ENCODE results near the gene CRTAC1.
"Not testable (repeated sequence)": the region's sequence is repeated elsewhere in the genome, so short reads cannot be mapped to it uniquely, and the experiment has no call there.

The CRTAC1 gene

GRCh38 chr10:97861097-97861750, 169.2 kb downstream of the CRTAC1 start:
- no peak overlapping the region for H3K9ac ChIP-seq (ENCODE audit: low read length)
- H3K4me3 ChIP-seq (ENCODE audit: low read length): no peak overlapping the region
- no peaks in the 10 kb centered on the region for H3K27me3 ChIP-seq (ENCODE audit: control insufficient read depth, insufficient read depth, low read length)
- H3K9me3 ChIP-seq (ENCODE audit: control insufficient read depth, low read depth, low read length): no peaks in the 10 kb centered on the region
- H3K36me3 ChIP-seq (ENCODE audit: control insufficient read depth, low read depth, low read length): no peaks in the 10 kb centered on the region
- H3K27ac ChIP-seq (ENCODE audit: low read length): no peak overlapping the region
- H3K4me1 ChIP-seq (ENCODE audit: control insufficient read depth, low read depth, low read length): peaks cover 18% of the 10 kb centered on the region

- H3K27me3 ChIP-seq (ENCODE audit: control insufficient read depth, insufficient read depth, low read length): peaks cover 5% of the 10 kb centered on the region
- no peaks in the 10 kb centered on the region for H3K9me3 ChIP-seq (ENCODE audit: control insufficient read depth, low read depth, low read length)
- no peak overlapping the region for H3K27ac ChIP-seq (ENCODE audit: low read length)
- no peak overlapping the region for H3K9ac ChIP-seq (ENCODE audit: low read length)
- no peak overlapping the region for H3K4me3 ChIP-seq (ENCODE audit: low read length)
- H3K4me1 ChIP-seq (ENCODE audit: control insufficient read depth, low read depth, low read length): peaks cover 18% of the 10 kb centered on the region
- no peaks in the 10 kb centered on the region for H3K36me3 ChIP-seq (ENCODE audit: control insufficient read depth, low read depth, low read length)
Observed at GRCh38 chr10:97858001-97858439, 172.4 kb downstream of the CRTAC1 start.

GRCh38 chr10:97854743-97855142, 175.7 kb downstream of the CRTAC1 start:
- Histone ChIP-seq H3K27ac (ENCODE audit: low read length) (no peak overlapping the region), H3K4me1 (ENCODE audit: control insufficient read depth, low read depth, low read length) (peaks cover 5% of the 10 kb centered on the region), H3K27me3 (ENCODE audit: control insufficient read depth, insufficient read depth, low read length) (peaks cover 32% of the 10 kb centered on the region), H3K36me3 (ENCODE audit: control insufficient read depth, low read depth, low read length) (no peaks in the 10 kb centered on the region), H3K9me3 (ENCODE audit: control insufficient read depth, low read depth, low read length) (no peaks in the 10 kb centered on the region), H3K4me3 (ENCODE audit: low read length) (no peak overlapping the region), H3K9ac (ENCODE audit: low read length) (no peak overlapping the region)

GRCh38 chr10:97852840-97853405, 177.5 kb downstream of the CRTAC1 start:
- Histone ChIP-seq H3K36me3 (ENCODE audit: control insufficient read depth, low read depth, low read length) (no peaks in the 10 kb centered on the region), H3K4me1 (ENCODE audit: control insufficient read depth, low read depth, low read length) (peaks cover 5% of the 10 kb centered on the region), H3K9me3 (ENCODE audit: control insufficient read depth, low read depth, low read length) (no peaks in the 10 kb centered on the region), H3K9ac (ENCODE audit: low read length) (no peak overlapping the region), H3K4me3 (ENCODE audit: low read length) (no peak overlapping the region), H3K27me3 (ENCODE audit: control insufficient read depth, insufficient read depth, low read length) (peaks cover 41% of the 10 kb centered on the region), H3K27ac (ENCODE audit: low read length) (no peak overlapping the region)

GRCh38 chr10:97852277-97852676, 178.1 kb downstream of the CRTAC1 start:
- Histone ChIP-seq H3K9ac (ENCODE audit: low read length) (no peak overlapping the region), H3K4me3 (ENCODE audit: low read length) (no peak overlapping the region), H3K36me3 (ENCODE audit: control insufficient read depth, low read depth, low read length) (no peaks in the 10 kb centered on the region), H3K4me1 (ENCODE audit: control insufficient read depth, low read depth, low read length) (peaks cover 5% of the 10 kb centered on the region), H3K27ac (ENCODE audit: low read length) (no peak overlapping the region), H3K27me3 (ENCODE audit: control insufficient read depth, insufficient read depth, low read length) (peaks cover 41% of the 10 kb centered on the region), H3K9me3 (ENCODE audit: control insufficient read depth, low read depth, low read length) (no peaks in the 10 kb centered on the region)

GRCh38 chr10:97851341-97852001, 178.9 kb downstream of the CRTAC1 start:
- H3K36me3 ChIP-seq (ENCODE audit: control insufficient read depth, low read depth, low read length): no peaks in the 10 kb centered on the region
- H3K9me3 ChIP-seq (ENCODE audit: control insufficient read depth, low read depth, low read length): no peaks in the 10 kb centered on the region
- H3K27ac ChIP-seq (ENCODE audit: low read length): no peak overlapping the region
- H3K27me3 ChIP-seq (ENCODE audit: control insufficient read depth, insufficient read depth, low read length): peaks cover 45% of the 10 kb centered on the region
- H3K4me1 ChIP-seq (ENCODE audit: control insufficient read depth, low read depth, low read length): peaks cover 5% of the 10 kb centered on the region
- no peak overlapping the region for H3K4me3 ChIP-seq (ENCODE audit: low read length)
- no peak overlapping the region for H3K9ac ChIP-seq (ENCODE audit: low read length)

- Histone ChIP-seq H3K4me3 (ENCODE audit: low read length) (peak overlapping the region; percentile 49), H3K9me3 (ENCODE audit: control insufficient read depth, low read depth, low read length) (no peaks in the 10 kb centered on the region), H3K4me1 (ENCODE audit: control insufficient read depth, low read depth, low read length) (peaks cover 5% of the 10 kb centered on the region), H3K27ac (ENCODE audit: low read length) (no peak overlapping the region), H3K27me3 (ENCODE audit: control insufficient read depth, insufficient read depth, low read length) (peaks cover 47% of the 10 kb centered on the region), H3K36me3 (ENCODE audit: control insufficient read depth, low read depth, low read length) (no peaks in the 10 kb centered on the region), H3K9ac (ENCODE audit: low read length) (no peak overlapping the region)
Observed at GRCh38 chr10:97850446-97850845, 180.0 kb downstream of the CRTAC1 start.

- Histone ChIP-seq H3K9me3 (ENCODE audit: control insufficient read depth, low read depth, low read length) (no peaks in the 10 kb centered on the region), H3K9ac (ENCODE audit: low read length) (no peak within 1 kb of the TSS), H3K36me3 (ENCODE audit: control insufficient read depth, low read depth, low read length) (no peaks in the 10 kb centered on the region), H3K27ac (ENCODE audit: low read length) (no peak within 1 kb of the TSS), H3K27me3 (ENCODE audit: control insufficient read depth, insufficient read depth, low read length) (peaks cover 47% of the 10 kb centered on the region), H3K4me3 (ENCODE audit: low read length) (peak within 1 kb of the TSS; percentile 49), H3K4me1 (ENCODE audit: control insufficient read depth, low read depth, low read length) (peaks cover 5% of the 10 kb centered on the region)
Observed at GRCh38 chr10:97849687-97850402, 180.6 kb downstream of the CRTAC1 start, which contains the start of gene GOLGA7B. Gene GOLGA7B (plus strand): TSS chr10:97849843. CDS start chr10:97850304, 461 bp downstream.

GRCh38 chr10:97849103-97849686, 181.2 kb downstream of the CRTAC1 start:
- no peak overlapping the region for H3K9ac ChIP-seq (ENCODE audit: low read length)
- H3K27ac ChIP-seq (ENCODE audit: low read length): no peak overlapping the region

GRCh38 chr10:97844678-97845077, 185.7 kb downstream of the CRTAC1 start:
- Histone ChIP-seq H3K27me3 (ENCODE audit: control insufficient read depth, insufficient read depth, low read length) (peaks cover 15% of the 10 kb centered on the region), H3K36me3 (ENCODE audit: control insufficient read depth, low read depth, low read length) (no peaks in the 10 kb centered on the region), H3K4me1 (ENCODE audit: control insufficient read depth, low read depth, low read length) (no peaks in the 10 kb centered on the region), H3K27ac (ENCODE audit: low read length) (no peak overlapping the region), H3K9ac (ENCODE audit: low read length) (no peak overlapping the region), H3K9me3 (ENCODE audit: control insufficient read depth, low read depth, low read length) (no peaks in the 10 kb centered on the region), H3K4me3 (ENCODE audit: low read length) (no peak overlapping the region)

More at GRCh38 chr10:97849103-97849686, 181.2 kb downstream of the CRTAC1 start:
- H3K27me3 ChIP-seq (ENCODE audit: control insufficient read depth, insufficient read depth, low read length): peaks cover 47% of the 10 kb centered on the region
- H3K9me3 ChIP-seq (ENCODE audit: control insufficient read depth, low read depth, low read length): no peaks in the 10 kb centered on the region
- H3K36me3 ChIP-seq (ENCODE audit: control insufficient read depth, low read depth, low read length): no peaks in the 10 kb centered on the region
- H3K4me3 ChIP-seq (ENCODE audit: low read length): peak overlapping the region; percentile 48
- peaks cover 5% of the 10 kb centered on the region for H3K4me1 ChIP-seq (ENCODE audit: control insufficient read depth, low read depth, low read length)

- not testable (repeated sequence) for H3K36me3 ChIP-seq (ENCODE audit: control insufficient read depth, low read depth, low read length); H3K9ac ChIP-seq (ENCODE audit: low read length); H3K27ac ChIP-seq (ENCODE audit: low read length); H3K4me1 ChIP-seq (ENCODE audit: control insufficient read depth, low read depth, low read length); H3K4me3 ChIP-seq (ENCODE audit: low read length); H3K9me3 ChIP-seq (ENCODE audit: control insufficient read depth, low read depth, low read length)
- peaks cover 11% of the 10 kb centered on the region for H3K27me3 ChIP-seq (ENCODE audit: control insufficient read depth, insufficient read depth, low read length)
Observed at GRCh38 chr10:97843972-97844371, 186.4 kb downstream of the CRTAC1 start.
